Suppressor macrophage treated with lipopolysaccharide for 1 hour (primary cell): ENCODE measurements around the gene IRF2BP1.

Source experiments
- DNase-seq, 3 donors: peaks; one replicate each; pipeline ENCODE4 v3.0.0-alpha.2; 2020 to 2022

IRF2BP1 gene, protein sequence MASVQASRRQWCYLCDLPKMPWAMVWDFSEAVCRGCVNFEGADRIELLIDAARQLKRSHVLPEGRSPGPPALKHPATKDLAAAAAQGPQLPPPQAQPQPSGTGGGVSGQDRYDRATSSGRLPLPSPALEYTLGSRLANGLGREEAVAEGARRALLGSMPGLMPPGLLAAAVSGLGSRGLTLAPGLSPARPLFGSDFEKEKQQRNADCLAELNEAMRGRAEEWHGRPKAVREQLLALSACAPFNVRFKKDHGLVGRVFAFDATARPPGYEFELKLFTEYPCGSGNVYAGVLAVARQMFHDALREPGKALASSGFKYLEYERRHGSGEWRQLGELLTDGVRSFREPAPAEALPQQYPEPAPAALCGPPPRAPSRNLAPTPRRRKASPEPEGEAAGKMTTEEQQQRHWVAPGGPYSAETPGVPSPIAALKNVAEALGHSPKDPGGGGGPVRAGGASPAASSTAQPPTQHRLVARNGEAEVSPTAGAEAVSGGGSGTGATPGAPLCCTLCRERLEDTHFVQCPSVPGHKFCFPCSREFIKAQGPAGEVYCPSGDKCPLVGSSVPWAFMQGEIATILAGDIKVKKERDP

DNA sequence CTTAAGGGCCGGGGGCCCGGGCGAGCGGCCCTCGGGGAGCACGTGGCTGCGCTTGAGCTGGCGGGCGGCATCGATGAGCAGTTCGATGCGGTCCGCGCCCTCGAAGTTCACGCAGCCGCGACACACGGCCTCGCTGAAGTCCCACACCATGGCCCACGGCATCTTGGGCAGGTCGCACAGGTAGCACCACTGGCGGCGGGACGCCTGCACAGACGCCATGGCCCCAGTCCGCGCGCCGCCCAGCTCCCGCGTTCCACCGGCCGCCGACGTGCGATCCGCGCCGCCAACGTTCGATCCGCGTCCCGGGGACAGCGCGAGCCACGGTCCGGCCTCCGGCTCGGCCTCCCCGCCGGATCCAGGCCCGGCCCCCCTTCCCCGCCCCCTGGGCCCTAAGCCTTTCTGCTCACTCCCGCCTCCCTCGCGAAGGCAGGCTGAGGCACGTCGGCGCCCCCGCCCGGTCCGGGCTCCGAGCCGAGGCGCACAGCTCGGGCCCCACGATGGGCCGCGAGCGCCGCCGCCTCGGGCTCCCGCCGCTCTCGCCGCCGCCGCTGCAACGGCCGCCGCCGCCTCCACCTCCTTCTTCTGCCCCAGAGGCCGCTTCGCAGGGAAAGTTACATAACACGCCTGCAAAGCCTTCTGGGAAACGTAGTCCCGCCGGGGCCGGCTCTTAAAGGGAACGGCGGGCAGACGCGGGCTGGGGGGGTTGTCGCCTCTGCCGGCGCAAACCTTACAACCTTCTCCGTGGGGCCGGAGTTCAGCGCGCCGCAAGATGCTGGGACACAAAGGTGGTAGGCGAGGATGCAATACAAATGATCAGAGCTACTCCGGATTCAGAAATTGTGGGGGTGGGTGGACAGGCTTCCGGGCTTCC, at the start of gene IRF2BP1:
Gene IRF2BP1 (minus strand): TSS at position 586 of the 871 bp plus-strand sequence. CDS start 367 bp downstream, at position 219.
- peak; percentile 93 to 97 (median 97) for DNase-seq

DNA sequence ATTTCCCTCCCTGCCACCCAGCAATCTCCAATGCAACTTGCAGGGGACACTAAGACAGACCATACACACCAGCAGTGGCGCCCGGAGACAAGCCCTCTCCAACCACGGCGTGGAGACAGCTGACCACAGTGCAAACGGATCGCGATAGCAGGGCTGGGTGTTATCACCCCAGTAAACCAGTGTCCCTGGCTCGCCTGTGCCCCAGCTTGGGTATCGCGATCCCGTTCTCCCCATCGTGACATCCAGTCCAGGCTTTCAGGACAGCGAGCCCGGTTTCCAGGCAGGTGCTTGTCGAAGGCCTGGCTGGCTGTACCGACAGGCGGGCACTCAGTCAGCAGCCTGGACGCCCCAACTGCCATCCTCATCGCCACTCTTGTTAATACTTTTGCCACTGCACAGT, 49.3 kb upstream of the IRF2BP1 start:
- no peak for DNase-seq

DNA sequence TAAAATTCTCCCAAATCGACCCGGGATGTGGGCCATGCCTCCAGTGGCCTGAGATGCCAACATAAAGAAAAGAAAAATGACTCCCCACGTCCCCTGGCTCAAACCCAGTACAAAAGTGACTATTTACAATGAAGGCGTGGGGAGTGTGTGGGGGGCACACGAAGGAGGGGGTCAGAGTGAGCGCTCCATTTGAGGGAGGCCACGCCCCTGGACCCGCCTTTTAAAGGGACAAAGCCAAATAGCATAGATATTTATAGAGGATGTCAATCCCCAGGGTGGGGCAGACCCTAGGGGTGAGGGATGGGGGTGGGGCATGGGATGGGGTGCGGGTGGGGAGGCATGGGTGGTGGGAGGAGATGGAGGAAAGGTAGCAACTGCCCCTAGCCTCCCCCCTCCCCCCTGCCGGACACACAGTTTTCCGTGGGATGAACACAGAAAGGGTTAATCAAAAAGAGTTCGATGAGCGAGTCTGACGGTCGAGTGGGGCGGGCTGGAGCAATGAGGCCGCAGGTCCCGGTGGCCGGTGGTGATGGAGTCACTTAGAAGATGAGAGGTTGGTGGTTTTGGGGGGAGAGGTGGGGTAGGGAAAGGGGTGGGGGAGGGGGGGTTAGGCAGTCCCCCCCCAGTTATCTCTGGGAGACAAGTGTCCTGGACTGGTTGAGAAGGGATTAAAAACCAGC, 48.8 kb upstream of the IRF2BP1 start:
- DNase-seq: no peak

DNA sequence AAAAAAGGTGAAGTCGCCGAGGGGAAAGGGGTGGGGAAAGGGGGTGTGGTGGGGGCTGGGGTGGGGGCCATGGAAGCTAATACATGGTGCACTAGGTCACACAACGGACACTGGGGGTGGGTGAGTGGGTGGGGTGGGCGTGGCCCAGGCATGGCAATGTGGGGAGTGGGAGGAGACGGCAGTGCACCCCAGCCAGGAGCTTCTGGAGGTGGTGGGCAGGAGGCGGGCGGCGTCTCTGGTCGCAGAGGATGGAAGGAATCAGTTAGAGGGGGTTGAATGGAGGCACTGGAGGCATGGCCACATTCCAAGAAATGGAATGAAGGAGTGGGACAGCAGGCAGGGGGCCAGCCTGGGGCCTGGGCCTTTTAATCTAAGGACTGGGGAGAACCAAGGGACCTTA, 47.8 kb upstream of the IRF2BP1 start:
- no peak for DNase-seq

DNA sequence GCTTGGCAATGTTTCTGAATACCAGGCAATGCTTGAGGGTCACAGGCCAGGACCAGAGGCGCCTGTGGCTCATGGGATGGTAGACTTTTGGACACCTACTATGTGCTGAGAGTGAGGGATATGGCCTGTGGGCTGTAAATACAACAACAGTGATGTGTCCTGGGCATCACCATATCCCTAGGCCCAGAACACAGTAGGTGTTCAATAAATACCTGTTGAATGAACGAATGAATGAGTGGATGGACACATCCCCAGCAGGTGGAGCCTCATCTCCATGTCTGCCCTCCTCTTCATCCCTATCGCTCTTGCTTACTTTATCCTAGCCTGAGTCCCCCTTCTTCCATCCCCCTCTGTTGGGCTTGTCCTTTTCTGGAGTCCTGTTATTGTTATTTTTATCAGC, 45.1 kb upstream of the IRF2BP1 start:
- no peak for DNase-seq

DNA sequence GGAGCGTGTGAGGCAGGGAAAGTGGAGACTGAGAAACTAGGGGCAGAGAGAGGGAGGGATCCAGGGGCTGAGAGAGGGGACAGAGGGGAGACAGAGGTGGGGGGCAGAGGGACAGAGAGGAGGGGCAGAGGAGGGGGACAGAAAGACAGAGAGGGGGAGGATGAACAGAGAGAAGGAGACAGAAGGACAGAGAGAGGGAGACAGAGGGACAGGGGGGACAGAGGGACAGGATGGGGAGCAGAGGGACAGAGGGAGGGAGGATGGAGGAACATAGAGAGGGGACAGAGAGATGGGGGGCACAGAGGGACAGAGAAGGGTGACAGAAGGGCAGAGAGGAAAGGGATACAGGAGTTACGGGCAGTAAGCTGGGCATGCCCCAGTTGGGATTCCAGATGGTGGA, 43.3 kb upstream of the IRF2BP1 start:
- DNase-seq: no peak

DNA sequence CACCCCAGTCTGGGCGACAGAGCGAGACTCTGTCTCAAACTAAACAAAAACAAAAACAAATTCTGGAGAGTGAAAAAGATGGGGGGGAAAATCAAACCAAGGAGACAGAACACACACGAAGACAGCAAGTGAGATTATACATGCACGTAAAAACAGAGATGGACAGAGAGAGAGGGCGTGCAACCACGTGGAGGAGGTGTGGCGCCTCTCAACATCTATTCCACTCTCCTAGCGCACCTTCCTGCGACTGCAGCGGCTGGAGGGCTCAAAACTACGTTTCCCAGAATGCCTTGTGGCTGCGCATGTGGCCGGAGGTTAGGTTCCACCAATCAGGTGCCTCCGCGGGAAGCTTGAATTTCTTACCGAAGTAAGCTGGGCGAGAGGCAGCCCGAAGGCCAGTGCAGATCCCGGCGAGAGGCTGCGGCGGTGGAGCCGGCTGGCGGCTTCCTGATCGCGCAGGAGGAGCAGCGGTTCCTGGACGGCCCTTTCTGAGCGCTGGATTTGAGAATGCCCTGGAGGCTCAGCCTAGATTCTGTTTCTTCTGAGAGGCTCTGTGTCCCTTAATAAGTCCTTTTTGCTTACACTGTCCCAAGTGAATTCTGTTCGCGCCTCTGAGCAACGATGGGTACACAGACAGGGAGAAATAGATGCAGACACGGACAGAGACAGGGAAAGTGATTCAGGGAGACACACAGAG, 41.8 kb upstream of the IRF2BP1 start:
- DNase-seq: peak; percentile 92 to 94 (median 94)

DNA sequence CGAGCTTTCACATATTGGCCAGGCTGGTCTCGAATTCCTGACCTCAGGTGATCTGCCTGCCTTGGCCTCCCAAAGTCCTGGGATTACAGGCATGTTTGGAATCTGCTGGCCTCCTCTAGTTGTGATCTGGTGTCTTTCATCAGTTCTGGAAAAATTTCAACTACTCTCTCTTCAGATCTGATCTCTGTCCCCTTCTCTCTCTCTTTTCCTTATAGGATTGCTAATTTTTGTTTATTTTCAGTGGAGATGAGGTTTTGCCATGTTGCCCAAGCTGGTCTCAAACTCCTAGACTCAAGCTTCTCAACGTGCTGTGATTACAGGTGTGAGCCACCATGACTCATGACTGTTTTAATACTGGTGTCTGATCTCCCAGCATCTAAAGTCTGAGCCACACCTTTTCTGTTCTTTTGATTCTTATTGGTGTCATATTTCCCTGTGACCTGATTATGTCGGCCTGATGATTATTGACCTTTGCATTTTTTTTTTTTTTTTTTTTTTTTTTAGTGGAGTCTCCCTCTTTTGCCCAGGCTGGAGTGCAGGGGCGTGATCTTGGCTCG, 39.0 kb upstream of the IRF2BP1 start:
- no peak for DNase-seq

DNA sequence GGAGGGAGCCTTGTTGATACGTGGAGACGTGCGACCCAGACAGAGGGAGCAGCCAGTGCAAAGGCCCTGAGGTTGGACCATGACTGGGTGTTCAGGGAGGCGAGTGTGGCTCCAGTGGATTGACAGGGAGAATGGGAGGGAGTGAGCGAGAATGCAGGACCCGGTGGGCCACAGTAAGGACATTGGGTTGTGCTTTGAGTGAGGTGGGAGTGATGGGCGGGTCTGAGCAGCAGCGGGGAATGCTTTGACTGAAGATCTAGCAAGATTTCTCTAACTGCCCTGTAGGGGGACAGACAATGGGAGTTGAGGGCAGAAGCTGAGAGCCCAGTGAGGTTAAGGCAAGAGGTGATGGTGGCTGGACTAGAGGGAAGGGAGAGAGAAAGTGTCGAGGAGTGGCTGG, 36.3 kb upstream of the IRF2BP1 start:
- peak in 2 of 3 donors; percentile 13 to 17 for DNase-seq

DNA sequence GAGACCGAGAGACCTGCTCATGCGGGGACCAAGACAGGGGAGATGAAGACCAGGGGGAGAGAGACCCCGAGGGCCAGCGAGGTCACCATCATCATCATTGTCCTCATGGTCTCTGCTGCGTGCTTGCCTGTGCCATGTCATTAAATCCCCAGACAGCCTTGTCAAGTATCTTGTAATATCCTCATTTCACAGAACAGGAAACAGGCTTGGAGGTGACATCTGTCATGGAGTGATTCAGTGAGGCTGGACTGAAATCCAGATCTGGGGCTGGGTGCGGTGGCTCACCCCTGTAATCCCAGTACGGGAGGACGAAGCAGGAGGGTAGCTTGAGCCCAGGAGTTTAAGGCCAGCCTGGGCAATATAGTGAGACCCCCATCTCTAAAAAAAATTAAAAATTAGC, 34.5 kb upstream of the IRF2BP1 start:
- DNase-seq: no peak

DNA sequence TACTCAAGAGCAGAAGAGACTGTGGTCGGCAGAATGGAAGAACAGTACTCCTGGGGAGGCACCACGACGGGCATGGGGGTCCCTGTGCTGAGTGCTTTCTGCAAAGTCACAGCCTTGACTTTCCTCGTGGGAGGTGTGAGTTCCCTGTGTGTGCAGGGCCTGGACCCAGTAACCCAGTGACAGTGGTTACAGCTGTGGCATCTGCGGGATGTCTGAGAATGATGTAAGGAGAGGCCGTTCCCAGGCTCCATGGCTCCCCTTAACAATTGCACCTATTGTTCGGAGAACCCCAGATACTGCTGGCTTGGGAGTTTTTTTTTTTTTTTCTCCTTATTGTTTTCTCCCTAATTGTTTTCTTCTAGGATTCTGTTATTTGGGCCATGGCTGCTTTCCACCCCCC, 33.7 kb upstream of the IRF2BP1 start:
- DNase-seq: no peak

DNA sequence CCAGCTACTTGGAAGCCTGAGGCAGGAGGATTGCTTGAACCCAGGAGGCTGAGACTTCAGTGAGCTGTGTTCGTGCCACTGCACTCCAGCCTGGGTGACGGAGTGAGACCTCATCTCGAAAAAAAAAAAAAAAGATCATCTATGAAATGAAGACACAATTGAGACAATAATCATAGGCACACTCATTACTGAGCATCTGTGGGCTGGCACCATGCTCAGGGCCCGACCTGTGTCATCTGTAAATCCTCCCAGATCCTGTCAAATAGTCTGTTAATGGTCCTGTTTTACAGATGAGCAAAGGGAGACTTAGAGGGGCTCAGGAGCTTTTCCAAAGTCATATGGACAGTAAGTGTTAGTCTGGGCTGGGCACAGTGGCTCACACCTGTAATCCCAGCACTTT, 32.8 kb upstream of the IRF2BP1 start:
- no peak for DNase-seq

DNA sequence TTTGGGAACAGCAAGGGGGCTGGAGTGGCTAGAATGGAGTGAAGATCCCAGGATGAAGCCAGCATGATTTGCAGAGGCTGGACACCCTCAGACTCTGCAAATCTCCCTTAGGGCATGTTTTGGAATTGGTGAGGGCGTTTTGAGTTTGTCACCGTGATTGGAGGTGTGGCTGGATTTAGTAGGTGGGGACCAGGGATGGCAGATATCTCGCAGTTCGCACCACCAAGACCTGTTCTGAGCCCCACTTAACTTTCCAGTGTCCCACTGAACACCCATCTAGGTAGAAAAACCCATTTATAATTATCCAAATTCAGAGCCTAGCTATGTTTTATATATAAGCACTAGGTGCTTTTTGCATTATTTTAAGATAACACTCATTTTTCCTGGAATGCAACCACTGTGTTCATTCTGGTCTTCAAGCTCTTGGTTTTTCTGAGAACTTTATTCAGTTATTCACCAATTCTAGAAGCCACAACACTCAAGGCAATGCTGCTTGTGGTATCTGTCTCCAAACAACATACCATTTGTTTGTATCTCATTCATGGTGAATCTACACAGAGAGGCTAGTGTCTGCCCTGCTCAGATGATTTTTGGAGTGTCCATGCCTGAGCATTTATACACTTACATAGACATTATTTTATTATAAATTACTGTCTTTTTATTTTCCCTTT, 31.6 kb upstream of the IRF2BP1 start:
- no peak for DNase-seq

DNA sequence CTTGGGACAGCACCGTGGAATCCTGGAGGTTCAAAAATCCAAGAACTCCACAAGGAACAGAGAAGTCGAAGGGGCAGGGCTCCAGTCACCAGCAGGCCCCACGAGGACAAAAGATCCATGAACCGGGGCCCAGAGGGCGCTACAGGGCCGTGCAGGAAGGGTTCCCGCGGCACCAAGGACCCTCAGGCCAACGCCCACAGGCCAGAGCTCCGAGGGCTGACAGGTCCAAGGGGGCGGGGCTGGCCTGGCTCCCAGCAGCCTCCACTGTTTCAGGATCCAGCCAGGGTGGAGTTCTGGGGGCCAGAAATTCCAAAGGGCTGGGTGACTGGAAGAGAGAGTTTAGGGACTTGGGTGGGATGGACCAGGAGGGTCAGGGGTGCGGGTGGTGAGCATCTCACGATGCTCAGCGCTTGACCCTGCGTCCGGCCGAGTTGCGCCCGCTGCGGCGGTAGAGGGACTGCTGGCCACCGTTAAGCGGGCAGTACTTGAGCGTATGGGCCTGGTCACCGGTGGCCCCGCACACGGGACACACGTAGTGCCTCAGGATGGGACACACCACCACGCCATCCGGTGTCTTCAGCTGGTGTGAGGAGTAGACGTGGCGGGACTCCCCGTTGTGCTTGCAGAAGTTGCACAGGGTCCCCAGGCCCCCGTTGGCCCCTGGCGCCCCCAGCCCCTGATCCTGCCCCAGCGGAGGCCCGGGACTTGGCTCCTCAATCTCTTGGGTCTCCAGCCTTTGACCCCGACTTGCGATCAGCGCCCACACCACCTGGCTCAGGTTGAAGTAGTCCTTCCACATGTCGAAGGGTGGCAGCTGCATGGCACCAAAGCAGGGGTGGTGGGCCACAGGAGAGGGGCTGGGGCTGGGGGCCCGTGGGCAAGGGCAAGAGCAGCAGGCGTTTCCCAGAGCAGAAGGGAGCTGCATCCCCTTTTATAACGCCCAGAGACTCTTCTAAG, 28.2 kb upstream of the IRF2BP1 start, which contains the start of gene NANOS2:
Gene NANOS2 (minus strand): TSS at position 905 of the 957 bp plus-strand sequence. CDS start 85 bp downstream, at position 820.
- DNase-seq: peak in 1 of 3 donors; percentile 31

DNA sequence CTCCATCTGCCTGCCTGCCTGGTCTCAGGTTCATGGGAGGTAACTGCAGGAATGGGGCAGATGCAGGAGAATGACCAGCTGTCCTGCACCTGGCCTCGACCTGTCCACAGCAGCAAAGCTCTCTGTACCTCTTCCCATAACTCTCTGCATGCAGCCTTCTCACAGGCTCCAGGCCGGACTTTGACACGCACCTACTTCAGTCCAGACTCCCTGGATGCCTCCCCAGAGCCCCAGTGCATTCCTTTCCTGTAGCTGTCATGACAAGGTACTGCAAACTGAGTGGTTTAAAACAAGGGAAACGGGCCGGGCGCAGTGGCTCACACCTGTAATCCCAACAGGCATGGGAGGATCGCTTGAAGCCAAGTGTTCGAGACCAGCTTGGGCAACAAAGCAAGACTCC, 25.4 kb upstream of the IRF2BP1 start:
- DNase-seq: no peak

DNA sequence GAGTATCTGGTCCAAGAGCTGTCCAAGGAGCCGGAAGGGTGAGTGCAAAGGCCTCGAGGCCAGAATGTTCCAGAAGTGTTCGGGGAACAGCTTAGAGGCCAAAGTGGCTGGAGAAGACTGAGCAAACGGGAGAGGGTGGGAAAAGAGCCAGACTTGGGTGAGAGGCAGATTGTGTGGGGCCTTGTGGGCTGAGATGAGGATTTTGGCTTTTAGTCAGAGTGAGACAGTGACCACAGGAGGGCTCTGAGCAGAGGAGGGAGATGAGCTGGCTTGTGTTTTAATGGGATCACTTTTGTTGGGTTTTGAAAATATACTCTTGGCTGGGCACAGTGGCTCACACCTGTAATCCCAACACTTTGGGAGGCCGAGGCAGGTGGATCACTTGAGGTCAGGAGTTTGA, 23.0 kb upstream of the IRF2BP1 start:
- DNase-seq: no peak

DNA sequence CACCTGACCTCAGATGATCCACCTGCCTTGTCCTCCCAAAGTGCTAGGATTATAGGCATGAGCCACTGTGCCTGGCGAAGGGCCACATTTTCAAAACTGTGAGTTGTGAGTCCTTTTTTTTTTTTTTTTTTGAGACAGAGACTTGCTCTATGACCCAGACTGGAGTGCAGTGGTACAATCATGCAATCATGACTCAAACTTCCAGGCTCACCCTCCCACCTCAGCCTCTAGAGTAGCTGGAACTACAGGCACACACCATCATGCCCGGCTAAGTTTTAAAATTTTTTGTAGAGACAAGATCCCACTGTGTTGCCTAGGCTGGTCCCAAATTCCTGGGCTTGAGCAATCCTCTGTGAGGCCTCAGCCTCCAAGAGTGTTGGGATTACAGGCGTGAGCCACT, 20.3 kb upstream of the IRF2BP1 start:
- DNase-seq: peak; percentile 53 to 66 (median 55)

DNA sequence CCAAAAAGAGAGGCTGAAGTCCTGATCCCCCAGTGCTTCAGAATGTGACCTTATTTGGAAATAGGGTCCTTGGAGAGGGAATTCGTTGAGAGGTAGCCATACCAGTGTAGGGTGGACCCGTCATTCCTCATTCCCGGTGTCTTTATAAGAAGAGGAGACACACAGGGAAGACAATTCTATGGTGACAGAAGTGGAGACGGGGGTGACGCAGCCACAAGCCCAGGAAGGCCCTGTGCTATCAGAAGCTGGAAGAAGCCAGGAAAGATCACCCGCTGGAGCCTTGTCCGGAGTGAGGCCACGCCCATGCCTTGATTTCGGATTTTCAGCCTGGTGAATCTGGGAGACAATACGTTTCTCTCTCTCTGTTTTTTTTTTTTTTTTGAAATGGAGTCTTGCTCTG, 19.1 kb upstream of the IRF2BP1 start:
- no peak for DNase-seq

DNA sequence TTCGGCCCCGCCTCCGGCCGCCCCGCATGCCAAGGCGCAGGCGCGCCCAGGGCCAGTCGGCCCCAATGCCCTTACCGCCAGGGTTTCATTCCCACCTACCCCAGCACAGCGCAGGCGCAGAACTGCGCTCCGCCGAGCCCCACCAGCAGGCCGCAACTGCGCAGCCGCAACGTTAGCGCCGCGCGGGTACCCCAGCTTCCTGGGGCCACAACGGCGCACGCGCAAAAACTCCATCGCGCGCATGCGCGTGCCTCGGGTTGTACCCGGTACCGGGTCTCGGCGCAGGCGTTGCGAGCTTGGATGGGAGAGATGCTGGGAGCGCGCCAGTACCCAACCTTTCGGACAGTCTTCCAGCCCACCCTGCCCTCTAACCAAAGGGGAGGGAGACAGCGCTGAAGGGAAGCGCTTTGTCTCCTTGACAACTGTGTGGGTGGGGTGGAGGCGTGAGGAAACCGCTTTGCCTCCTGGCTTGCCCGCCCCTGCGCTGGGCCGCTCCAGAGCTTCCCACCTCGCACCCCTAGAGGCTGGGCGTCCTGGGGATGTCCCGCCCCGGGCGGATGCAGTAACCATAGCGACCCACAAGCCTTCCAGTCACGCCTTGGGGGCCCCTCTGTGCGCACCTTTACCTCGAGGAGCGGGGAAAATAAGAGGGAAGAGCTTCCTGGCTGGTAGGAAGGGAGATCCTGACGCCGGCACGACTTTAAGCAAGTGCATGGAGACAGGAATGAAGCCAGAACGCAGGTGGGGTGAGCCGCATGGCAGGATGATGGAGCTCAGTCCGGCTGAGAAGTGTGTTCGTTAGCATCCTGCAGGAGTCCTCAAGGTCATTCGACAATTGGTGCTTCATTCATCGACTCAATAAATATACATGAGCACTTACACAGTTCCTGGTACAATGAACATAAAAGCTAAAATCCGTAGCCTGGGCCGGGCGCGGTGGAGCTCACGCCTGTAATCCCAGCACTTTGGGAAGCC, 17.0 kb upstream of the IRF2BP1 start:
- peak; percentile 99 to 100 (median 99) for DNase-seq
